Adrenal gland (tissue), 12 donors: ENCODE results near the gene REC8. TPM values are rescaled to one million over a fixed set of nuclear protein-coding genes. Genes with fewer than 3 reads are reported as not detected.

Experiments
- DNase-seq, 7 donors: peaks; one replicate each; pipeline ENCODE4 v3.0.0-alpha.2; 2019 to 2020
- H3K27ac ChIP-seq, 5 donors: fragments of 200-600 bp; sonication (generic) in 4 of 5; 1 replicate in 3 of 5; 2 replicates in 2 of 5; pipeline versions ENCODE4 v1.5.1 to v1.8.0; 2016 to 2020; ENCODE audit warnings: mild to moderate bottlenecking in 1 of 5
- H3K27me3 ChIP-seq: fragments of 200-600 bp; 2 replicates; pipeline ENCODE4 v1.8.0; 2021
- H3K36me3 ChIP-seq, 2 donors: fragments of 200-600 bp; replicated peaks in 1 of 2; 1 replicate in 1 of 2; 2 replicates in 1 of 2; pipeline versions ENCODE4 v1.5.1 to v1.8.0; 2018 to 2022
- H3K4me1 ChIP-seq, 2 donors: fragments of 200-600 bp; replicated peaks in 1 of 2; 1 replicate in 1 of 2; 2 replicates in 1 of 2; pipeline versions ENCODE4 v1.5.1 to v1.8.0; 2018 to 2021
- H3K4me3 ChIP-seq, 4 donors: fragments of 200-600 bp; sonication (generic) in 3 of 4; one replicate each; pipeline ENCODE4 v1.5.1; 2016 to 2018
- H3K9me3 ChIP-seq, 3 donors: fragments of 200-600 bp; sonication (generic) in 1 of 3; replicated peaks in 1 of 3; 1 replicate in 2 of 3; 2 replicates in 1 of 3; pipeline versions ENCODE4 v1.5.1 to v1.8.0; 2016 to 2021
- POLR2A ChIP-seq, 2 donors: fragments of 450-650 bp; IDR thresholded peaks; one replicate each; pipeline ENCODE4 v1.6.1; 2017; ENCODE audit warnings: antibody characterized with exemption in 2 of 2, mild to moderate bottlenecking in 2 of 2, moderate library complexity in 1 of 2
- WGBS, 4 donors: extraction: QIAGEN DNeasy Blood & Tissue Kit in 2 of 4; methylation state at CpG; one replicate each; pipeline versions ENCODE4 v1.1.5 to v1.1.7; 2013 to 2017; 5-methylcytosine and 5-hydroxymethylcytosine counted together
- intact Hi-C, 2 donors: fragments of 100-400 bp; cut with DNase I; formaldehyde crosslinking; loops; one replicate each; pipeline versions ENCODE4 v1.14.1 to v1.15.0; 2022 to 2023
- polyA plus RNA-seq, 3 donors: library from polyadenylated mRNA; stranded (reverse); fragments of 200-250 nt in 2 of 3; fragments of 350-450 nt in 1 of 3; fragmentation: Illumina TruSeq in 1 of 3; extraction: RNeasy Lipid Tissue Mini Kit (QIAGEN cat#74804) in 1 of 3; gene quantifications; one replicate each; pipeline ENCODE4 v1.2.3, GENCODE V29; 2013 to 2014
- total RNA-seq, 9 donors: library from RNA; depleted of rRNA in 4 of 9; stranded (reverse); fragments of >200 nt in 4 of 9; fragments of 120-200 nt in 1 of 9; fragmentation: NEBNext Ultra II Directional in 1 of 9; extraction: Animal tissue kit (Norgen Biotek cat#: 25700) in 1 of 9; gene quantifications; one replicate each; pipeline versions ENCODE4 v1.1.0 to v1.2.4, GENCODE V29; 2013 to 2023
- TF ChIP-seq, protein P1 (sequence below), 6 experiments: fragments of 450-650 bp in 4 of 6; fragments of 200-600 bp in 2 of 6; sonication (generic) in 1 of 6; IDR thresholded peaks; 1 replicate in 5 of 6; 2 replicates in 1 of 6; pipeline versions ENCODE4 v1.5.1 to v1.8.0; 2016 to 2021; ENCODE audit warnings: antibody characterized with exemption in 6 of 6, mild to moderate bottlenecking in 2 of 6, moderate library complexity in 1 of 6
- donor health status: healthy with polysubstance abuse.
- donor health status: Bipolar disorder and iron deficiency.
- donor health status: DM: yes; HTN: yes; CAD: no.
- donor health status: DM: no; HTN: no; CAD: no.
- donor health status: DM: no; HTN: no; CAD: no.
- donor health status: DM: yes; HTN: yes; CAD: no.

Gene REC8
- total and polyA plus RNA-seq, 12 donors: 1.3 to 111 (median 11.4) TPM

- H3K27ac ChIP-seq: peak overlapping the region; percentile 64 to 92 (median 84)
- H3K4me3 ChIP-seq: peak overlapping the region; percentile 29 to 99 (median 70)
- H3K4me1 ChIP-seq: peaks cover 16 to 34% of the 10 kb centered on the region in 2 donors
- WGBS, 4 donors: 3 to 5% (median 5%) methylated on average over 13 to 29 of the region's 29 CpGs
- TF ChIP-seq POLR2A (IDR thresholded peaks at IDR 0.05): no peak
- H3K9me3 ChIP-seq: no peaks in the 10 kb centered on the region
- H3K27me3 ChIP-seq: no peaks in the 10 kb centered on the region
- intact Hi-C loops: no loop called here
- peaks cover 0 to 66% of the 10 kb centered on the region in 2 donors for H3K36me3 ChIP-seq
- no peak for DNase-seq
These were observed 24.0 kb upstream of the REC8 start for GRCh38 chr14:24147761-24148428.

DNA sequence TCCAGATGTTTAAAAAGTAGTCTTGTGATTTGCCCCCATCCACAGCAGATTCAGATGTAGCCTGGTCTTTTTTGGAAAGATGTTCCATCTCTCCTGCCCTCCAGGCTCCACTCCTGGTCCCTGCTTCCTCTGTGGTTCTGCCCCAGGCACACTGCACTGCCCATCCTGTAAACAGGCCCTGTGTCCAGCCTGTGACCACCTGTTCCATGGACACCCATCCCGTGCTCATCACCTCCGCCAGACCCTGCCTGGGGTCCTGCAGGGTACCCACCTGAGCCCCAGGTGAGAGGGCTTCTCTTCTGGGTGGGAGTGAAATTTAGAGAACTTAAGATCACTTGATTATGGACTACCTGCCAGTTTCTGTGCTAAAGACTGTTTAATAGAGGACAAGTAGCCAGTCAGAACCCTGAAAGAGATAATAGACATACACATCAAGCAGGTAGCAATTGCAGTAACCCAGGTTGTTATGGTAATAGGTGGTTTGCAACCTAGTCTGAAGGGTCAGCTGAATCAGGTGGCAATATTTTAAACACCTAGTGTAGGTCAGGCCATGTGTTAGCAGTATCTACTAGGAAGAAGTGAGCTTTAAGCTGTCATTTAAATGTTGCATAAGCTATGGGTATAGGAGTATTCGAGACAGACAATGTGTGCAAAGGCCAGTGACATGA, 22.4 kb upstream of the REC8 start:
- Histone ChIP-seq H3K4me3 (no peak overlapping the region), H3K36me3 (peaks cover 0 to 55% of the 10 kb centered on the region in 2 donors), H3K27me3 (no peaks in the 10 kb centered on the region), H3K27ac (no peak overlapping the region), H3K4me1 (peaks cover 16 to 33% of the 10 kb centered on the region in 2 donors), H3K9me3 (no peaks in the 10 kb centered on the region)
- 84 to 91% (median 89%) methylated on average over 3 of the region's 3 CpGs for WGBS, 4 donors
- intact Hi-C loops: no loop called here
- no peak for DNase-seq
- TF ChIP-seq, protein P1, sequence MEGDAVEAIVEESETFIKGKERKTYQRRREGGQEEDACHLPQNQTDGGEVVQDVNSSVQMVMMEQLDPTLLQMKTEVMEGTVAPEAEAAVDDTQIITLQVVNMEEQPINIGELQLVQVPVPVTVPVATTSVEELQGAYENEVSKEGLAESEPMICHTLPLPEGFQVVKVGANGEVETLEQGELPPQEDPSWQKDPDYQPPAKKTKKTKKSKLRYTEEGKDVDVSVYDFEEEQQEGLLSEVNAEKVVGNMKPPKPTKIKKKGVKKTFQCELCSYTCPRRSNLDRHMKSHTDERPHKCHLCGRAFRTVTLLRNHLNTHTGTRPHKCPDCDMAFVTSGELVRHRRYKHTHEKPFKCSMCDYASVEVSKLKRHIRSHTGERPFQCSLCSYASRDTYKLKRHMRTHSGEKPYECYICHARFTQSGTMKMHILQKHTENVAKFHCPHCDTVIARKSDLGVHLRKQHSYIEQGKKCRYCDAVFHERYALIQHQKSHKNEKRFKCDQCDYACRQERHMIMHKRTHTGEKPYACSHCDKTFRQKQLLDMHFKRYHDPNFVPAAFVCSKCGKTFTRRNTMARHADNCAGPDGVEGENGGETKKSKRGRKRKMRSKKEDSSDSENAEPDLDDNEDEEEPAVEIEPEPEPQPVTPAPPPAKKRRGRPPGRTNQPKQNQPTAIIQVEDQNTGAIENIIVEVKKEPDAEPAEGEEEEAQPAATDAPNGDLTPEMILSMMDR (IDR thresholded peaks at IDR 0.05): no peak
- TF ChIP-seq POLR2A (IDR thresholded peaks at IDR 0.05): no peak

GRCh38 chr14:24150061-24150460, 21.8 kb upstream of the REC8 start:
- Histone ChIP-seq H3K4me1 (peaks cover 16 to 26% of the 10 kb centered on the region in 2 donors), H3K27ac (no peak overlapping the region), H3K27me3 (no peaks in the 10 kb centered on the region), H3K9me3 (no peaks in the 10 kb centered on the region), H3K4me3 (no peak overlapping the region), H3K36me3 (peaks cover 0 to 56% of the 10 kb centered on the region in 2 donors)
- no peak for TF ChIP-seq POLR2A (IDR thresholded peaks at IDR 0.05)
- TF ChIP-seq, protein P1 (IDR thresholded peaks at IDR 0.05): no peak
- no peak for DNase-seq
- WGBS, 4 donors: 88 to 95% (median 89%) methylated on average over 5 to 9 of the region's 9 CpGs
- intact Hi-C loops: loop anchor here in 1 of 2 donors (10.0 kb wide), 1 partner anchor 85 kb away; no protein-coding TSS in a partner anchor

GRCh38 chr14:24150567-24150966, 21.3 kb upstream of the REC8 start:
- TF ChIP-seq, protein P1 (IDR thresholded peaks at IDR 0.05): no peak
- TF ChIP-seq POLR2A (IDR thresholded peaks at IDR 0.05): no peak
- WGBS, 4 donors: 81 to 100% (median 89%) methylated on average over 5 to 9 of the region's 9 CpGs
- peaks cover 12 to 21% of the 10 kb centered on the region in 2 donors for H3K4me1 ChIP-seq
- H3K36me3 ChIP-seq: peaks cover 0 to 61% of the 10 kb centered on the region in 2 donors
- intact Hi-C loops: loop anchor here in 1 of 2 donors (10.0 kb wide), 1 partner anchor 86 kb away; no protein-coding TSS in a partner anchor
- H3K4me3 ChIP-seq: no peak overlapping the region
- no peaks in the 10 kb centered on the region for H3K27me3 ChIP-seq
- no peak for DNase-seq
- no peaks in the 10 kb centered on the region for H3K9me3 ChIP-seq
- H3K27ac ChIP-seq: no peak overlapping the region
